ENCODE measurements around the gene RNF151.

RNF151 gene

DNA sequence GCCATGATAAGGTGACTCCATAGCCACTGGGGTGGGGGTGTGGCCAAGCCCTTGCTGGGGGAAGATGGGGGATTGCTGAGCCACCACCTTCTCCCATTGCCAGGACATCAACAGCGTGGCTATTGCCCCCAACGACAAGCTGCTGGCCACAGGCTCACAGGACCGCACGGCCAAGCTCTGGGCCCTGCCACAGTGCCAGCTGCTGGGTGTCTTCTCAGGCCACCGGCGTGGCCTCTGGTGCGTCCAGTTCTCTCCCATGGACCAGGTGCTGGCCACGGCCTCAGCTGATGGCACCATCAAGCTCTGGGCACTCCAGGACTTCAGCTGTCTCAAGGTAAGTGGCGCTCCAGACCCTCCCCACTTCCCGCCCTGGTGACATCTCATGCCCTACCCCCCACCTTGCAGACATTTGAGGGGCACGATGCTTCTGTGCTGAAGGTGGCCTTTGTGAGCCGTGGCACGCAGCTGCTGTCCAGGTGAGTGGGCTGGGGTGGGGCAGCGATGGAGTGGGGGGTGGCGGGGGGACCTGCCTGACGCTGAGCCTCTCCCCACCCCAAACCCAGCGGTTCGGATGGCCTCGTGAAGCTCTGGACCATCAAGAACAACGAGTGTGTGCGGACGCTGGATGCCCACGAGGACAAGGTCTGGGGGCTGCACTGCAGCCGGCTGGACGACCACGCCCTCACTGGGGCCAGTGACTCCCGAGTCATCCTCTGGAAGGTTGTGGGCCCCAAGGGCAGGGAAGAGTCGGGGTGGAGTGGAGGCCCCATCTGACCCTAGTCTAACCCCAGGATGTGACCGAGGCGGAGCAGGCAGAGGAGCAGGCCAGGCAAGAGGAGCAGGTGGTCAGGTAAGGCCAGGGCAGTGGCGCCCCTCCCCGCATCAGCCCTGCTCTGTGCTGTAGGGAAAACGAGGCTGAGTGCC is 10.6 kb downstream of the RNF151 start:
- DNase-seq (ENCODE audit: low read depth in 3 of 3), result no peak

DNA sequence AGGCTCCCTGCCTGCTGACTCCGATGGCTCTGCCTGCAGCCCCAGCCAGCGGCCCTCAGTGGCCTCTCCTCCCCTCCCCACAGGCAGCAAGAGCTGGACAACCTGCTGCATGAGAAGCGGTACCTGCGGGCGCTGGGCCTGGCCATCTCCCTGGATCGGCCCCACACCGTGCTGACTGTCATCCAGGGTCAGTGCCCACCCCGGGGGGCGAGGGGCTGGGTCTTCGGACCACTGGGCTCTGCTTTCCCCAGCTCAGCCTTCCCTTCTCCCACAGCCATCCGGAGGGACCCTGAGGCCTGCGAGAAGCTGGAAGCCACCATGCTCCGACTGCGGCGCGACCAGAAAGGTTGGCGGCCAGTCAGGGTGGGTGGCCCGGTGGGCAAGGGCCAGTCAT is 11.2 kb downstream of the RNF151 start:
- no peak for DNase-seq (ENCODE audit: low read depth in 3 of 3)

DNA sequence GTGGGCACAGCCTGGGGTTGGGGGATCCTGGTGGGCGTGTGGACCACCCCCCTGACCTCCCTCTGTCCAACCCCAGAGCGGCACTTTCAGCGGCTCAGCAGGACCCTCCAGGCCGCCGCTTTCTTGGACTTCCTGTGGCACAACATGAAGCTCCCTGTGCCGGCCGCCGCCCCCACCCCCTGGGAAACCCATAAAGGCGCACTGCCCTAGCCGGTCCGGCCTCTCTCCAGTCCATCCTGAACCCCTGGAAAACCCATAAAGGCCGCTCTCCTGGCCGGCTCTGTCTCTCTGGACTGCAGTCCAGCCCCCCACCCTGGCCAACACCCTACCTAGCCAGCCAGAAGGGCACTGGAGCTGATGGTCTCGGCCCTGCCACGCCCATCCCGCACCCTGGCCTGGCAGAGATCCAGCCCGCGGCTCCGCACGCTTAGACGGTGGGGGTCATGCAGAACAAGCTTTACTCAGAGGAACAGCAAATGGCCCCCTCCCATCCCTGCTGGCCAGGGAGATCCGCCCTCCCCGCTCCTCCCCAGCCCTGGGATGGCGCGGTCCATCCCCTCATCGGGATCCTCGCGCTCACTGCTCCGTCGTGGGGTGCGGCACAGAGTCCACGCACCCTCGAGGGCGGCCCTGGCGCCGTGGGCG is 11.9 kb downstream of the RNF151 start:
- no peak for DNase-seq (ENCODE audit: low read depth in 3 of 3)

DNA sequence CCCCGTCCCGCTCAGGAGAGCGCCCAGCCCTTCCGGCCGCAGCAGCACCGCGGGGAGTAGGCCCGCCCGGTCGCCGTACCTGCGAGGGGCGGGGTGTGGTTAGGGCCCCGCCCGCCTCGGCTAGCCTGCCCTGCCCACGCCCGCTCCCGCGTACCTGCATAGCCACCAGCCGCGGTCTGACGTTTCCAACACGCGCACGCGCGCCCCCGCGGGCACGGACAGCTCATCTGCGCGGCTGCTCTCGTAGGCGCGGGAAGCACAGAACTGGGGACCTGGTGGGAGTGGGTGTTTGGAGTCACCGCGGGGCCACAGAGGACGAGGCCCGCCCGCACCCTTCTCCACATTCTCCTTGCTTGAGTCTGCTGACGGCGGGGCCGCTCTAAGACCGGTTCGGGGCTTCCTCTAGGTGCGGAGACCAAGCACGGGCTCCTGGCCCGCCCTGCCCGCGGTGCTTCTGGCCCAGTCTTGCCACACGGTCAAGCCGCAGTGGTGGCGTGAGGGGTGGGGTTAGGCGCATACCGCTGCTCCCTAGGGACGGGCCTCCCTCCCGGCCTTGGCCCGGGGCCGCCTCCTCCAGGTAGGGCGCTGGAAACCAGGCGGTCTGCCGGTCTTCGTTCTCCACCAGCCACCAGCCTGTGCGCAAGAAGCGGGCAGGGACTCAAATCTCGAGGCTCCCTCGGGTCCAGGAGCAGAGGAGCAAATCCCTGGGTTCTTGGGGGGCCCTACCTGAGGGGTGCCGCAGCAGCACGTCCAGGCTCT is 12.8 kb downstream of the RNF151 start:
- DNase-seq (ENCODE audit: low read depth in 3 of 3), result peak in 1 of 3 experiments; percentile 40

DNA sequence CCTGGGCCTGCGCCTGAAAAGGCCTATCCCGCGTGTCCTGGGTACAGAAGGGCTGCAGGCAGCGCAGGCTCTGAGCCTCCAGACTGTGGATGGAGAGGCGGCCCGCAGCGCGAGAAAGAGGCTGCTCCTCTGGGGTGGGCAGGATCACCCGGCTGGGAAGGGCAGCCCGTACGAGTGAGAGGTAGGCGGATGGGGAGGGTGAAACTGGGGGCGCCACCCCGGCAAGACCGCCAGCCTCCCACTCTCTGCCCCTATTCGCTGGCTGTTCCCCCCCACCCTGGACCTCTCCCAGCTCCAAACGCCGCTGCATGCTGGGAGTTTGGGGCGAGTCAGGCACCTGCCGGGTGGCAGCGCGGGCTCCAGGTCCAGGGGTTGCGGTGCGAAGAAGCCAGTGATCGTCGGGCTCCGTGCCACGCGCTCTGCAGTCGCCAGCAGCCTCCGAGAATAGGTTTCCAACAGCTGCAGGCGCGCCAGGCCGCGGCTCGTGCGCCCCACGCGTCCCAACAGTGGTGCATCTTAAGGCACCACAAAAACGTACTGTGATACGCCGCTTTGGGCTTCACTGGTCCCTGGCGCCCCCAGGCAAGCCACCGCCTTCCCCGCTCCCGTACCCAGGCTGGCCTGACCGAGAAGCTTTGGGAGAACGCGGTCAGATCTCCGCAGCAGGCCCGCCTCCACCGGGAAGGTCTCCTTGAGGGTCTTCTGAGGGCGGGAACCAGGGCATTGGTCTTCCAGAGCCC is 13.5 kb downstream of the RNF151 start:
- DNase-seq (ENCODE audit: low read depth in 3 of 3), result no peak

DNA sequence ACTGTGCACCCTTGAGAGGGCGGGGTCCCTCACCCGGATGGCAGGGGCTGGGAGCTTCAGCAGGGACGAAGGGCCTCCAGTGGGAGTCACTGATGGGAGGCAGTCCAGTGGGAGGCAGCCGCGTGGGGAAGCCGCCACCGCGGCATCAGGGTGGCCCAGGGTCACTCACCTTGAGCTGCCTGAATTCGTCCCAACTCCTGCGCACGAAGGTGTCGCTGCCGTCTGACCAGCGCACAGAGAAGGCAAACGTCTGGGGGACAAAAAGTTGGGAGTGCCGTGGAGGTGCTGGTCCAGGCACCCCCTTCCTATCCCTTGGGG is 14.1 kb downstream of the RNF151 start:
- DNase-seq (ENCODE audit: low read depth in 3 of 3), result no peak

DNA sequence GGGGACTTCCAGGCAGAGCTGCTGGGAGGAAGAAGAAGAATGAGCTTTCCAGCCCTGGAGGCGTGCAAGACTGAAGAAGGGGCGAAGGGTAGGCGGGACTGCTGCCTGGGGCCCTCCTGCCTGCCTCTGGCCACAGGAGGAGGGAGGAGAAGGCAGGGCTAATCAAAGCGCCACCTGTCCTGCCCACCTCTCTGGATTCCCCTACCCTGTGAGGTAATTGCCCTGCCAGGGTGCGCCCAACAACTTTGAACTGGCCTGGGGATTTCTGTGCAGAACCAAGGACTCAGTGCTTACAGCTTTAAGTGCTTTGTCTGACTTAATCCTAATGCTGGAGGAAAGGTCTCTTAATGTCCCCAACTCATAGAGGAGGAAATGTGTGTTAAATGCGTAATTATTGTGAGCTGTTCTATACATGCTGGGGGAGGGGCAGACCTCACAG is 14.8 kb downstream of the RNF151 start, which contains the start of gene NOXO1:
TSS of gene NOXO1 (minus strand) at position 72 of the 439 bp plus-strand sequence. CDS start 290 bp downstream, outside the sequence.
- no peak for DNase-seq (ENCODE audit: low read depth in 3 of 3)

DNA sequence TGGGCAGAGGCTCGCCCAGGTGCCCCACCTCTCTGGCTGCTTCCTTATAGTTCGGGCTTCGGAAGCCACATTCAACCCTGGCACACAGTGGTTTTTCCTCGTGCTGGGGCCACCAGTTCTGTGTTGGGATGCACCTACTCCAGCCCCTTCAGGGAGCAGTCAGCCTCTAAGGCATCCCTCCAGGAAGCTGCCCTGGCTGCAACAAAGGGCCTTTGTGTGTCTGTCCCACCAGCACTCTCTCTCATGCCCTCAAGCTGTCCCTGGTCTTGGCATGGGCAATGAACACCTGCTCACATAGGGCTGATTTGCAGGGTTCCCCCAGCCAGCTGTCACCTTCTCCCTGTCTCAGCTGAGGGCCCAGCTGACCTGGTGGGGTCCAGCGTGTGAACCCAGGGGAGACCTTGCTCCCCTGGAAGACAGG is 15.4 kb downstream of the RNF151 start:
- DNase-seq (ENCODE audit: low read depth in 3 of 3), result no peak

DNA sequence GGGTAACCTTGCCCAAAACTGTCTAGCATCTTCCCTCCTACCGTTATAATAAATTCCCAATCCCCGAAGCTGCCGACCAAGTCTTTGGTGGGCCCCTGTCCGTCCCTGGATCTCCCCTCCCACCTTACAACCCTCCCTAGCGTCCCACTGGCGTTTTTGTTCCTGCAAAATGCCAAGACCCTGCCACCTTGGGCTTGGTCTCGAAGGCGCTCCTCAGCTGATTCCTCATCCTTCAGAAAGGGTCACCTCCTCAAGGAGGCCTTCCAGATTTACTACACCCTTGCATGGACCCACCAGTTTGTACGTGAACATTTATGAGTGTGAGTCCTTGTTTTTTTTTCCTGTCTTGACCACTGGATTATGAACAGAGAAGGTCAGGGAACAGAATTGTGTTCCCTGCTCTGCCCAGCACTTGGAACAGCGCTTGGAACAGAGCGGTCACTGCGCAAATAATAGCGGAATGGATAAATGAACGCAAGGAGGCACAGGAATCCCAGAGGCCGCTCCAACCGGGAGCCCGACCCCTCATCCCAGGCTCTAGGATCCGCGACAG is 16.4 kb downstream of the RNF151 start:
- DNase-seq (ENCODE audit: low read depth in 3 of 3), result no peak

DNA sequence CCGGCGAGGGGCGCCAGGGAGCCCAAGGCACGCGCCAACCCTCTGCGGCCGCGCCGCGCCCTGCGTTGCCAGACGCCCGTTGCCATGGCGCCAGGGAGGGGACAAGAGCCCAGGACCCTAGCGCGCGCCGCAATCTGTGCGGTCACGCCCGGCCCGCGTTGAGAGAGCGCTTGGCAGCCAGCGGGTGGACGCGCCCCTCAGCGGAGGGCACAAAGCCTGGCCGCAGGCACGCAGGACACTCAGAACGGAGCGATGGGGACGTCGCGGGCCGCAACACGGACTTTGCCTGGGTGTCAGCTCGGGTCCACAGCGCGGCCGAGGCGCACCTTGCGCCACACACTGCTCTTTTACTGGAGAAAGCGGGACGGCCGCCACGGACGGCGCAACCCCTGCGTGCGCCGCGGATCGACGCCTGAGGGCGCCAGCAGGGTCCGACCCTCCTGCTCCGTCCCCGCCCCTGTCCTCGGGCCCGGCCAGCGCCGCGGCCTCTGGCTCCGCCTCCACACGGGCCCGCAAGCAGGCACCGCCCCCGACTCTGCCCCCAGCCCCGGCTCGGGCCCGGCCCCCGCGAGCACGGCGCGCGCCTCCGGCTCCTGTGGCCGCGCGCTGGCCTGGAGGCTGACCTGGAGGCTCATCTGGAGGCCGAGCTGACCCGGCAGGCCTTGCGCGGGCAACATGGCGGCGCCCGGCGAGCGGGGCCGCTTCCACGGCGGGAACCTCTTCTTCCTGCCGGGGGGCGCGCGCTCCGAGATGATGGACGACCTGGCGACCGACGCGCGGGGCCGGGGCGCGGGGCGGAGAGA is 17.1 kb downstream of the RNF151 start, which contains the start of gene GFER:
TSS of gene GFER (plus strand) at position 650 of the 803 bp plus-strand sequence. CDS start at position 676, 26 bp downstream.
- peak in 1 of 3 experiments; percentile 37 for DNase-seq (ENCODE audit: low read depth in 3 of 3)

DNA sequence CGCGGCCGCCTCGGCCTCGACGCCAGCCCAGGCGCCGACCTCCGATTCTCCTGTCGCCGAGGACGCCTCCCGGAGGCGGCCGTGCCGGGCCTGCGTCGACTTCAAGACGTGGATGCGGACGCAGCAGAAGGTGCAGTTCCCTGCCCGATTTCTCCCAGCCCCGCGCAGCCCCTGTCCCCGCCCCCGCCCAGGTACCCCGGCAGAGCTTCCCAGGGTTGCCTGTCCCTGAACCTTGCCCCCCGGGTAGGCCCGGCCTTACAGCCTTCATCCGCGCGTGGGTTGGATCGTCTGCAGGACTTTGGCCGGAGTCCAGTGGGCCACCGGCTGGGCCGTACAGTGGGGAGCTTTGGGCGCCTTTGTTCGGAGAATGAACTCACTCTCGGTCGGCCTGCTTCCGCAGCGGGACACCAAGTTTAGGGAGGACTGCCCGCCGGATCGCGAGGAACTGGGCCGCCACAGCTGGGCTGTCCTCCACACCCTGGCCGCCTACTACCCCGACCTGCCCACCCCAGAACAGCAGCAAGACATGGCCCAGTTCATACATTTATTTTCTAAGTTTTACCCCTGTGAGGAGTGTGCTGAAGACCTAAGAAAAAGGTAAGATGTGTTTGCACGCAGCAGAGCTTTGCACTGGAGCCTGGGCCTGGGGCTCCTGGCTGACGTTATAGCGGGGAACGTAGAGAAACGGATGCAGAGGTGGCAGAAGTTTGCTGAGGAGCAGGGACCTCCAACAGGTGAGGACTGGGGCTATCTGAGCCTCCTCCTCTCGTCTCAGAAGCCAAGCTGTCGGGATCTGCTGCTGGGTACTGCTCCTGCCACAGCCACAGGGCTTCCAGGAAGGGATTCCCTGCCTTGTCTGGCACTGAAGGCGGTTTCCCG is 17.9 kb downstream of the RNF151 start:
- DNase-seq (ENCODE audit: low read depth in 3 of 3), result no peak

DNA sequence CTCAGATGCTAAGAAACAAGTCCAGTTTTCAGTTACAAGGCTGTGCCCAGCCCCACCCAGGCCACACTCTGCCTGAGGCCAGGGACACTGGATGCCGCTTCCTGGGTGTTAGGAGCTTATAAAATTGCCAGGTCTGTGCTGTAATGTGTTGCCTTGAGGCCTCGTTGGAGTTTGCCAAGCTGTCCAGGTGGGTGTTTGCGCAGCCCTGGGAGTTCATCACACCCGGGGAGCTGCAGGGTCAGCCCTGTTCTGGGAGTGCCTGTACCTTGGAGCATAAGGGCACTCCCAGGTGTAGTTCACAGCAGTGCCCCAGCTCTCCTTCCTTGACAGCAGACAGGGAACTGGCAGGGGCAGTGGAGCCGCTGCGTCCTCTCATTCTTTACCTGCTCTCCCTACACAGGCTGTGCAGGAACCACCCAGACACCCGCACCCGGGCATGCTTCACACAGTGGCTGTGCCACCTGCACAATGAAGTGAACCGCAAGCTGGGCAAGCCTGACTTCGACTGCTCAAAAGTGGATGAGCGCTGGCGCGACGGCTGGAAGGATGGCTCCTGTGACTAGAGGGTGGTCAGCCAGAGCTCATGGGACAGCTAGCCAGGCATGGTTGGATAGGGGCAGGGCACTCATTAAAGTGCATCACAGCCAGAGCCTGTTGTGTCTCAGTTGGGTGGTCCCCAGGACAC is 19.0 kb downstream of the RNF151 start:
- DNase-seq (ENCODE audit: low read depth in 3 of 3), result no peak

DNA sequence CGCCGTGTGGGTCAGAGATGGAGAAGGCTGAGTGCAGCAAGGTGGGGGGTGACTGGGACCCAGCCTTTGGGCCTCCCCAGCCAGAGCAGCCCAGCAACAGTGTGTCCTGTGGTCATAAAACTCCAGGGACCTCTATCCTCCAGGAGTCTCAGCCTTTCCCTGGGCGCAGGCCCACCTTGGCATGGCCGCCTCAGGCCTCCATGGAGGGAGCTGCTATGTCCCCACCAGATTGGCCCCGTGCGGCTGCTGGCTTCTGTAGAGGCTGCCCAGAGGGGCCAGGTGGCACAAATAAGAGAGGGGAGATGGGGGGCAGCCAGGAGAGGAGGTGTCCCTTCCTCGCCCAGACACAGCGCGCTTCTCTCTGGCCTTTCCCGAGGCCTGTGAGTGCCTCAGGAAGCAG is 20.5 kb downstream of the RNF151 start:
- DNase-seq (ENCODE audit: low read depth in 3 of 3), result no peak

DNA sequence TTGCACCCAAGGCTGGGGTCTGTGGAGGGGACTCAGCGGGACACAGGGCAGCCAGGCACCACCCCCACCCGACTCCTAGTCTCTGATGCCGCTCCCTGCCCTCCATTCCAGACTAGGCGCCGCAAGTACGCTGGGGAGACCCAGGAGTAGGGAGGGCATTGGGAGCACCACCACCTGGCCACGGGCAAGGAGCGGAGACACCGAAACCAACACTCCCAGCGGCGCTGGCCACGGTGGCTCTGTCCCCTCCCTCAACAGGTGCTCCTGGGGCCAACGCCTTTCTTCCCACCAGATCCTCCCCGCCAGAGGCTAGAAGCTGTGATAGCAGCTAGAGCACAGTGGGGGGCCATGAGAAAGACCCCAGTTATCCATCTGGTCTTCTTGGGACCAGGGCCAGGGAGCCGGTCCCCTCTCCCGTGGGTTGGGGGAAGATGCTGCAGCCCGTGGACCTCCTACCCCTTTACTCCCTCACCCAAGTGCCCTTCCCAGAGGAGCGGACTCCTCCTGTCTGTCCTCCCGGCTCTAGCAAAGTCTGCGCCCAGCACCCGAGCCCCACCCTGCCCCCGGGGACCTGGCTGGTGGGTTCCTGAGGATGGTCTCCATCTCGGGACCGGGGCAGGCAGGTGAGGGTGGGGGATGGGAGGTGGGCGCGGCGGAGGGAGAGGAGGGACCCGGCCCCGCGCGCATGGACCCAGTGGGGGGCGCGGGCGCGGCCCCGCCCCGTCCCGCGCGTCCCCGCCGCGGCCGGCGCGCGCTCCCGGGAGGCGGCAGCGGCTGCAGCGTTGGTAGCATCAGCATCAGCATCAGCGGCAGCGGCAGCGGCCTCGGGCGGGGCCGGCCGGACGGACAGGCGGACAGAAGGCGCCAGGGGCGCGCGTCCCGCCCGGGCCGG is 22.8 kb downstream of the RNF151 start, which contains the start of gene SYNGR3:
TSS of gene SYNGR3 (plus strand) at position 762 of the 892 bp plus-strand sequence. CDS start 133 bp downstream, outside the sequence.
- no peak for DNase-seq (ENCODE audit: low read depth in 3 of 3)

DNA sequence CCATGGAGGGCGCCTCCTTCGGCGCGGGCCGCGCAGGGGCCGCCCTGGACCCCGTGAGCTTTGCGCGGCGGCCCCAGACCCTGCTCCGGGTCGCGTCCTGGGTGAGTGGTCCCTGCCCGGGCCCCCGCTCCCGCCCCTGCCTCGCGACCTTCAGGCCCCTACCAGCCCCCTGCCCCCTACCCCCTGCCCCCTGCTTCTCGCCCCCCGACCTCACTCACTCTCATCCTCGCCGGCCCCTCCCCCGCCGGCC is 23.4 kb downstream of the RNF151 start:
- DNase-seq (ENCODE audit: low read depth in 3 of 3), result no peak

DNA sequence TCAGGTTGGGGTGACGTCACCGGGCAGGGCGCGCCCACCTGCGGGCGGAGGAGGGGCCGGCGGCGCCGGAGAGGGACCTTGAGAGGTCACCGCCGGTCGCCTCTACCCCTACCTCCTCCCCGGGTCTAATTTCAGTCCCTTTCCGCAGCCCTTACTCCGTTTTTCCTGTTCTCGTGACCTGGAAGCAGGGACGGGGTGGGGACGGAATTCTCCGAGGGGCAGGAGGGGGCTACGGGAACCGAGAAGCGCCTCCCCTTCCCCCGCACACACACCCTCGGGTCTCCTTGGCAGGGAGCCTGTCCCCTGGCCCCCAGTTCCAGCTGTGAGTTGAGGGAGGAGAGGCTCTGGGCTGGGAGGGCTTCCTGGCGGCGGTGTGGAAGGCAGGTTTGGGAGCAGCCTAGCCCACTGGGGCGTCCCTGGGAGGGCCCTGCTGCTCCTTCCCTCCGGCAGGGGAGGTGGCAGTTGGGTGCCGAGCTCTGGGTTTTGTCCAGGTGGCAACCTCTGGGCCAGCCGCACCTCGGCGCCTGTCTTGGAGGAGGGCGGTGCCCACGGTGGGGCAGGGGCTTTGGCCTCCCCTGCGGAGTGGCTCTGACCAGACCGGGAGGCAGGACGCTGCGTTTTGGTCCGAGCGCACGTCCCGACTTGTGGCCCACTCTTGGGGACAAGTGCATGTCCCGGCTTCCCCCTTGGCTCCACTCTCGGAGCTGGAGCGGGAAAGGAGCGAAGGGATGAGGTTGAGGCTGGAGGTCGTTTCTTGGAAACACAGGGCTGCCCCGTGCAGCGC is 23.9 kb downstream of the RNF151 start:
- no peak for DNase-seq (ENCODE audit: low read depth in 3 of 3)

DNA sequence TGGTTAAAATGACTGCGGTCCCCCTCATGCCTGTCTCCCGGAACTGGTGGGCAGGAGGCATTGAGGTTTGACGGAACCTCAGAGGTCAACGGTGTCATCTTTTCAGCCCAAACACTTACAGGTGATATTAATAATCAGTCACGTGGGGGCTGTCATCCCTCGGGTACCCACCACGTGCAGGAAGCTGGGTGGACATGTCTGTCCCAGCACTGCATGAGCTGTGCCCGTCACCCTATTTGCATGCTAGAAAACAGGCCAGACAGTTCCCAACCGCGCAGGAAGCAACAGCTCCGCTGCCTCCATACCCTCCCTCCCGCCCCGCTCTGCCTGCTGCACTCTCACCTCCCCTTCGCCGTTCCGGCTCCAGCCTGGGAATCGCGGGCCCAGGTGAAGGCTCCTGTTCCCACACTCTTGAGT is 24.5 kb downstream of the RNF151 start:
- DNase-seq (ENCODE audit: low read depth in 3 of 3), result peak in 1 of 3 experiments; percentile 29

Measured in stimulated activated CD4-positive, alpha-beta T cell treated with anti-CD3 and anti-CD28 coated beads, TNF-alpha, amount 100 ng/mL, for 4 hours (primary cell).